ENCODE measurements around the gene MYCN. TPM values are rescaled to one million over a fixed set of nuclear protein-coding genes. Genes with fewer than 3 reads are reported as not detected.

MYCN gene
- polyA plus RNA-seq, 1 experiment, result not detected

- DNase-seq (ENCODE audit: low read depth, low spot score), result no peak
- TF ChIP-seq CTCF (IDR thresholded peaks at IDR 0.05; ENCODE audit: low read depth, low read length), result no peak
- H3K4me3 ChIP-seq (ENCODE audit: low read depth, low read length), result no peak overlapping the region
- no peaks in the 10 kb centered on the region; the same call in 1 of the 2 replicates for H3K9me3 ChIP-seq (ENCODE audit: control insufficient read depth, insufficient read depth, low read length)
- no peak overlapping the region for H3K27ac ChIP-seq (ENCODE audit: low read depth, low read length)
- peaks cover 40% of the 10 kb centered on the region for H3K27me3 ChIP-seq (ENCODE audit: control insufficient read depth, insufficient read depth, low read length)
- ChIA-PET CTCF (interaction anchor here (2.0 kb wide), 1 partner anchor 668 kb away, joined by 14 read pairs; no protein-coding TSS in a partner anchor), POLR2A (no interaction called here)
Observed at GRCh38 chr2:15940661-15941480, 521 bp downstream of the MYCN start.

GRCh38 chr2:15941481-15941850, 1.1 kb downstream of the MYCN start:
- ChIA-PET POLR2A (no interaction called here), CTCF (no interaction called here)
- Histone ChIP-seq H3K9me3 (ENCODE audit: control insufficient read depth, insufficient read depth, low read length) (no peaks in the 10 kb centered on the region; the same call in 1 of the 2 replicates), H3K4me3 (ENCODE audit: low read depth, low read length) (no peak overlapping the region), H3K27me3 (ENCODE audit: control insufficient read depth, insufficient read depth, low read length) (peaks cover 40% of the 10 kb centered on the region), H3K27ac (ENCODE audit: low read depth, low read length) (no peak overlapping the region)
- TF ChIP-seq CTCF (IDR thresholded peaks at IDR 0.05; ENCODE audit: low read depth, low read length), result no peak
- DNase-seq (ENCODE audit: low read depth, low spot score), result no peak

GRCh38 chr2:15941871-15942710, 1.7 kb downstream of the MYCN start:
- H3K4me3 ChIP-seq (ENCODE audit: low read depth, low read length), result no peak overlapping the region
- CTCF ChIA-PET, result no interaction called here
- no peaks in the 10 kb centered on the region; the same call in 1 of the 2 replicates for H3K9me3 ChIP-seq (ENCODE audit: control insufficient read depth, insufficient read depth, low read length)
- no peak overlapping the region for H3K27ac ChIP-seq (ENCODE audit: low read depth, low read length)
- POLR2A ChIA-PET, result no interaction called here
- H3K27me3 ChIP-seq (ENCODE audit: control insufficient read depth, insufficient read depth, low read length), result peaks cover 40% of the 10 kb centered on the region
- no peak for TF ChIP-seq CTCF (IDR thresholded peaks at IDR 0.05; ENCODE audit: low read depth, low read length)
- no peak for DNase-seq (ENCODE audit: low read depth, low spot score)

- ChIA-PET POLR2A (no interaction called here), CTCF (no interaction called here)
- Histone ChIP-seq H3K9me3 (ENCODE audit: control insufficient read depth, insufficient read depth, low read length) (peaks cover 2% of the 10 kb centered on the region), H3K27me3 (ENCODE audit: control insufficient read depth, insufficient read depth, low read length) (peaks cover 40% of the 10 kb centered on the region), H3K27ac (ENCODE audit: low read depth, low read length) (no peak overlapping the region), H3K4me3 (ENCODE audit: low read depth, low read length) (no peak overlapping the region)
- no peak for TF ChIP-seq CTCF (IDR thresholded peaks at IDR 0.05; ENCODE audit: low read depth, low read length)
- DNase-seq (ENCODE audit: low read depth, low spot score), result no peak
Observed at GRCh38 chr2:15942711-15943345, 2.5 kb downstream of the MYCN start.
